GM23338 (cell line): ENCODE data around the gene ZNF398. TPM values are rescaled to one million over a fixed set of nuclear protein-coding genes. Genes with fewer than 3 reads are reported as not detected.
A peak's percentile ranks its signal among the peaks of the same experiment; 100 is the strongest.

Source experiments
- ATAC-seq: fragments of 200-7000 bp; cut with Tn5 transposase; 3 replicates; pipeline ENCODE4 v1.9.1; 2020
- DNase-seq: peaks from one replicate; pipeline ENCODE4 v3.0.0-alpha.2; 2015; ENCODE audit warnings: low spot score
- H2AFZ ChIP-seq: fragments of 200-600 bp; sonication (generic); 2 replicates; pipeline ENCODE4 v1.8.0; 2016; ENCODE audit warnings: antibody characterized with exemption, mild to moderate bottlenecking, moderate library complexity
- H3F3A ChIP-seq: fragments of 200-600 bp; sonication (generic); replicated peaks from 2 replicates; pipeline ENCODE4 v1.8.0; 2017; ENCODE audit warnings: antibody characterized with exemption, mixed run types, low read depth
- H3K27ac ChIP-seq: fragments of 200-600 bp; sonication (generic); 2 replicates; pipeline ENCODE4 v1.6.1; 2016; ENCODE audit warnings: low read depth
- H3K27me3 ChIP-seq: fragments of 200-600 bp; sonication (generic); 2 replicates; pipeline ENCODE4 v1.8.0; 2016; ENCODE audit warnings: mild to moderate bottlenecking, mixed run types, moderate library complexity; ENCODE audit not compliant: insufficient read depth
- H3K36me3 ChIP-seq: fragments of 200-600 bp; sonication (generic); 2 replicates; pipeline ENCODE4 v1.8.0; 2016; ENCODE audit warnings: mild to moderate bottlenecking; ENCODE audit not compliant: insufficient read depth
- H3K4me1 ChIP-seq: fragments of 200-600 bp; sonication (generic); 2 replicates; pipeline ENCODE4 v1.8.0; 2016; ENCODE audit warnings: mild to moderate bottlenecking, moderate library complexity; ENCODE audit not compliant: insufficient read depth
- H3K4me2 ChIP-seq: fragments of 200-600 bp; sonication (generic); 2 replicates; pipeline ENCODE4 v1.7.1; 2017; ENCODE audit warnings: mixed run types
- H3K4me3 ChIP-seq: fragments of 200-600 bp; sonication (generic); 2 replicates; pipeline ENCODE4 v1.6.1; 2016; ENCODE audit warnings: mixed run types
- H3K79me2 ChIP-seq: fragments of 200-600 bp; sonication (generic); replicated peaks from 2 replicates; pipeline ENCODE4 v1.8.0; 2017; ENCODE audit warnings: mild to moderate bottlenecking; ENCODE audit not compliant: insufficient read depth
- H3K9me2 ChIP-seq: fragments of 200-600 bp; sonication (generic); 2 replicates; pipeline ENCODE4 v1.8.0; 2017; ENCODE audit not compliant: insufficient read depth
- H4K20me1 ChIP-seq: fragments of 200-600 bp; sonication (generic); replicated peaks from 2 replicates; pipeline ENCODE4 v1.8.0; 2017; ENCODE audit warnings: mild to moderate bottlenecking; ENCODE audit not compliant: insufficient read depth
- H3K27ac Mint-ChIP-seq: 2 replicates; pipeline ENCODE4 v1.8.0; 2020; ENCODE audit warnings: inconsistent platforms, mild to moderate bottlenecking, moderate library complexity, mixed read lengths
- H3K27me3 Mint-ChIP-seq: 3 replicates; pipeline ENCODE4 v1.8.0; 2022; ENCODE audit warnings: low read depth, mild to moderate bottlenecking, moderate library complexity, mixed read lengths, inconsistent platforms; ENCODE audit not compliant: insufficient read depth, poor library complexity
- H3K36me3 Mint-ChIP-seq: 3 replicates; pipeline ENCODE4 v1.8.0; 2021; ENCODE audit warnings: low read depth, mild to moderate bottlenecking, inconsistent platforms, moderate library complexity, mixed read lengths
- H3K4me1 Mint-ChIP-seq: 3 replicates; pipeline ENCODE4 v1.8.0; 2020; ENCODE audit warnings: mild to moderate bottlenecking, inconsistent platforms, mixed read lengths
- H3K4me3 Mint-ChIP-seq: 3 replicates; pipeline ENCODE4 v1.8.0; 2021; ENCODE audit warnings: moderate library complexity, mild to moderate bottlenecking, inconsistent platforms, mixed read lengths
- H3K9me3 Mint-ChIP-seq: 3 replicates; pipeline ENCODE4 v1.8.0; 2020; ENCODE audit warnings: moderate library complexity, mild to moderate bottlenecking, inconsistent platforms, mixed read lengths
- CREB1 ChIP-seq: fragments of 250-450 bp; sonication (Bioruptor Pico); IDR thresholded peaks from 2 replicates; pipeline ENCODE4 v1.5.0; 2020; ENCODE audit warnings: low read depth, mild to moderate bottlenecking, moderate library complexity
- CTCF ChIP-seq, 2 experiments: fragments of 200-600 bp in 1 of 2; sonication (generic) in 1 of 2; conservative IDR thresholded peaks; 2 replicates each; pipeline versions ENCODE4 v1.5.1 to v1.6.1; 2016 to 2017; ENCODE audit warnings: antibody characterized with exemption in 2 of 2, low read depth in 2 of 2, mild to moderate bottlenecking in 2 of 2, moderate library complexity in 1 of 2
- ETS1 ChIP-seq: IDR thresholded peaks from 2 replicates; pipeline ENCODE4 v1.6.1; 2016; ENCODE audit warnings: antibody characterized with exemption
- EZH2 ChIP-seq: fragments of 200-600 bp; sonication (generic); IDR thresholded peaks from one replicate; pipeline ENCODE4 v1.8.0; 2017; ENCODE audit warnings: antibody characterized with exemption, mild to moderate bottlenecking, low read depth; ENCODE audit not compliant: unreplicated experiment
- EZH2phosphoT487 ChIP-seq: fragments of 200-600 bp; sonication (generic); IDR thresholded peaks from one replicate; pipeline ENCODE4 v1.8.1; 2018; ENCODE audit warnings: antibody characterized with exemption; ENCODE audit not compliant: unreplicated experiment
- JUNB ChIP-seq: IDR thresholded peaks from one replicate; pipeline ENCODE4 v1.6.1; 2016; ENCODE audit warnings: antibody characterized with exemption; ENCODE audit not compliant: unreplicated experiment
- NANOG ChIP-seq: IDR thresholded peaks from 2 replicates; pipeline ENCODE4 v1.6.1; 2016; ENCODE audit warnings: antibody characterized with exemption, borderline replicate concordance
- POLR2AphosphoS5 ChIP-seq: IDR thresholded peaks from 2 replicates; pipeline ENCODE4 v1.6.1; 2016; ENCODE audit warnings: antibody characterized with exemption, low read depth
- REST ChIP-seq: IDR thresholded peaks from one replicate; pipeline ENCODE4 v1.6.1; 2018; ENCODE audit warnings: antibody characterized with exemption; ENCODE audit not compliant: unreplicated experiment
- STAT1 ChIP-seq: IDR thresholded peaks from one replicate; pipeline ENCODE4 v1.6.1; 2016; ENCODE audit warnings: antibody characterized with exemption; ENCODE audit not compliant: unreplicated experiment
- ZNF114 ChIP-seq: fragments of 250-450 bp; sonication (Bioruptor Pico); IDR thresholded peaks from 2 replicates; pipeline ENCODE4 v1.5.0; 2020; ENCODE audit warnings: mild to moderate bottlenecking, moderate library complexity
- ZNF331 ChIP-seq: fragments of 250-450 bp; sonication (Bioruptor Pico); IDR thresholded peaks from 2 replicates; pipeline ENCODE4 v1.5.0; 2020; ENCODE audit warnings: low read depth, mild to moderate bottlenecking, moderate library complexity
- ZNF462 ChIP-seq: fragments of 250-450 bp; sonication (Bioruptor Pico); IDR thresholded peaks from 2 replicates; pipeline ENCODE4 v1.5.0; 2020; ENCODE audit warnings: mild to moderate bottlenecking, moderate library complexity
- polyA plus RNA-seq: library from polyadenylated mRNA; unstranded; fragments of >200 nt; fragmentation: Nextera tagmentation; extraction: Ambion mirVana; gene quantifications from 2 replicates; pipeline ENCODE4 v1.2.1, GENCODE V29; 2016
- total RNA-seq: library from RNA; depleted of rRNA; stranded (reverse); fragments of >200 nt; shearing (Covaris generic); gene quantifications from 2 replicates; pipeline ENCODE4 v1.2.3, GENCODE V29; 2014

Gene ZNF398
- total and polyA plus RNA-seq, 2 experiments from 2014 or later, result 20.7 to 99.6 TPM

- peaks cover 93% of the 10 kb centered on the region for H3K36me3 Mint-ChIP-seq
- H3K9me3 Mint-ChIP-seq, result peaks cover 5% of the 10 kb centered on the region; the same call in 2 of the 3 replicates
- Histone ChIP-seq H3K4me1 (no peaks in the 10 kb centered on the region; the same call in 1 of the 2 replicates), H3K27ac (peak overlapping the region; percentile 69; the same call in 1 of the 2 replicates), H2AFZ (no peak overlapping the region), H3K9me2 (no peaks in the 10 kb centered on the region), H3K27me3 (no peaks in the 10 kb centered on the region), H3K36me3 (peaks cover 73% of the 10 kb centered on the region), H3K4me3 (no peak overlapping the region), H4K20me1 (peaks cover 77% of the 10 kb centered on the region), H3F3A (peaks cover 27% of the 10 kb centered on the region; the same call in 1 of the 2 replicates), H3K4me2 (no peak overlapping the region), H3K79me2 (peaks cover 99% of the 10 kb centered on the region)
- no peak for DNase-seq
- H3K27me3 Mint-ChIP-seq, result peaks cover 7% of the 10 kb centered on the region
- H3K4me1 Mint-ChIP-seq, result peaks cover 6% of the 10 kb centered on the region
- H3K27ac Mint-ChIP-seq, result no peak overlapping the region
- no peak overlapping the region for H3K4me3 Mint-ChIP-seq
- TF ChIP-seq EZH2phosphoT487 (no peak), STAT1 (no peak), NANOG (no peak), ETS1 (no peak), ZNF331 (CRISPR knock-in tag) (no peak), CTCF (conservative IDR thresholded peaks at IDR 0.05; ENCODE audit: low read depth in 2 of 2) (no peak), REST (no peak), EZH2 (no peak), JUNB (no peak), ZNF462 (no peak), POLR2AphosphoS5 (no peak), ZNF114 (CRISPR knock-in tag) (no peak), CREB1 (CRISPR knock-in tag) (no peak)
- no peak for ATAC-seq
These were observed 9.6 kb downstream of the ZNF398 start for GRCh38 chr7:149156898-149157297.
